Stimulated activated CD4-positive, alpha-beta T cell treated with anti-CD3 and anti-CD28 coated beads, Interleukin-4, amount 100 ng/mL, for 48 hours (primary cell): ENCODE measurements around the gene CYFIP2.
"Not testable (repeated sequence)": the region's sequence is repeated elsewhere in the genome, so short reads cannot be mapped to it uniquely, and the experiment has no call there.

Experiments used
- DNase-seq, 2 donors: peaks; one replicate each; pipeline ENCODE4 v3.0.0-alpha.2; 2020; ENCODE audit warnings: low read depth in 2 of 2

CYFIP2 gene

DNA sequence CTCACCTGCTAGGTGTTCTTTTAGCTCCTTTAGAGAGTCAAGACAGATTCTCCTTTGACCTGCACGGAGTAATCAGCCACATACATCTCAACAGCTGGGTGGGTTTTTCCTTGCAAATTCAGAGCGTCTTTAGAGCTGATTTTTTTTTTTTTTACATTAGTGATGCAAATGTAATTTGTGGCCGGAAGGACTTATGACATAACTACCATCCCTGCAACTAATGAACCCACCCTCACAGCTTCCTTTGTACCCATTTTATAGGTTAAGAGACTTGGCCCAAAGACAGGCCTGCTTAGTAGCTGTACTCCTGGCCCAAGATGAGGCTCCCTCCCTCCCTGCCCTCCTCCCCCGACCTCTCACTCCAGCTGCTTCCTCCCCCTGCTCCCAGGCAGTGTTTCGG is 124.2 kb downstream of the CYFIP2 start:
- no peak for DNase-seq

DNA sequence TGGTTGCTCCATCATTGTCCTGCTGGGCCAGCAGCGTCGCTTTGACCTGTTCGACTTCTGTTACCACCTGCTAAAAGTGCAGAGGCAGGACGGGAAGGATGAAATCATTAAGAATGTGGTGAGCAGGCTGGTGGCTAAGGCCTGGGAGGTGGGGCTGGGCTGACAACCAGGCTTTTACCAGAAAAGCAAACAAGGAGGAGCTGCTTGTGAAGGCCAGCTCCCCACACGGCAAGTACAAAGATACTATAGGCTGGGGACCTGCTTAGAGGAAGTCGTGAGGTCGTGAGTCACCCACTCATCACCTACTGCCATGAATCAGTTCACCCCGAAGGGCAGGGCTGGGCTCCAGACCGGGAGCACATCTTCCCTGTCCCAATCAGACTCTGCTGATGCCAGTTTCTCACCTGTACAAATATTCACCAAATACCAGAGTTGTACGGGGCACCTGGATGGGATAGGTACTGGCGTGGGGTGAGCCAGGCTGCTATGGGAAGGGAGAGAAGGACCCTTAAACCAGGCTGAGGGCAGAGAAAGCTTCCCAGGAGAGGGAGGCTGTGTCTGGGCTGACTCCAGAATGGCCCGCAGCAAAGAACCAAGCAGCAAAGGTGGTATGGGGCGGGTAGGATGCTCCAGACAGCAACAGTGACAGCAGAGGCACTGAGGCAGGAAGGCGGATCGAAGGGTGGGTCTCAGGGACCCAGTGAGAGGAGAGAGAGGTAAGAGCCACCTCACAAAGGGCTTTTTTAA is 124.8 kb downstream of the CYFIP2 start:
- peak; percentile 53 to 58 for DNase-seq

DNA sequence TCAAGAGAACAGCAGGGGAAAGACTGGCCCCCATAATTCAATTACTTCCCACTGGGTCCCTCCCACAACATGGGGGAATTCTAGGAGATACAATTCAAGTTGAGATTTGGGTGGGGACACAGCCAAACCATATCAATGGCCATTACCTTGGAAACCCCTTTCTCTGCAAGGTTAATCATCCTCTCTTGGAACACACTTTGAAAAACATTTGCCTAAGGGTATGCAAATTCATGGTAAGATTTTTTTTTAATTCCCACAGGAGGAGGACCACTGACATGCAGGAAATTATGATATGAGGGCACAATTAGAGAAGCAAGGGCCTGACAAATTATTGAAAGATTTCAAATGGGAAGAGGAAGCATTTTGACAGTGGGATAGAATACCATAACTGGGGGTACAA is 132.4 kb downstream of the CYFIP2 start:
- no peak for DNase-seq

DNA sequence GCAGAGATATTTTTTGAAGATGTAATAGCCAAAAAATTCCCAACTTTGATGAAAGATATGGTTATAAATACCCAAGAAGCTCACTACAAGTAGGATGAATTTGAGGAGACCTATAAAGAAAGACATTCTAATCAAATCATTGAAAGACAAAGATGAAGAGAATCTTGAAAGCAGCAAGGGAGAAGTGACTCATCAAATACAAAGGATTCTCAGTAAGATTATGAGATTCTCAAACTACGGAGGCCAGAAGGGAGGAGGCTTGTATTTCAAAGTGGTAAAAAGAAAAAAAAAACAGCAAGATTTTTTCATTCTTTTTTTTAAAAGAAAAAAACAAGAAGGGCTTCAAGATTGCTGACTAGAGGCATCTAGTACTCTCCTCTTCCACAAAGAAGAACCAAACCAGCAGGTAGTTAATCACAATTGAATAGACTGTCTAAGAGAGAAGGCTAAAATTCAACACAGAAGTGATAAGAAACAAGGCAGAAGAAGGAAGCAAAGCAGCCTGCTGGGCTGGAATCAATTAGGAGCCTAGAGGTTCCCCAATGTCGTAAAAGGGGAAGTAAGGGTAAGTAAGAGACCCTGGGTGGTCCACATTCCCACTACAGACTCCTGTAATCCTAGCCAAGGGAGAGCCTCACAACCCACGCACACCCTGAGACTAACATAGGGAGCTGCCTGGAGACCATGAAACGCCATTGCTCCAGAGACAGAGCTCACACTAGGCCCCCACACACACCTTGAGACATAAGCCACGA is 135.0 kb downstream of the CYFIP2 start:
- no peak for DNase-seq

DNA sequence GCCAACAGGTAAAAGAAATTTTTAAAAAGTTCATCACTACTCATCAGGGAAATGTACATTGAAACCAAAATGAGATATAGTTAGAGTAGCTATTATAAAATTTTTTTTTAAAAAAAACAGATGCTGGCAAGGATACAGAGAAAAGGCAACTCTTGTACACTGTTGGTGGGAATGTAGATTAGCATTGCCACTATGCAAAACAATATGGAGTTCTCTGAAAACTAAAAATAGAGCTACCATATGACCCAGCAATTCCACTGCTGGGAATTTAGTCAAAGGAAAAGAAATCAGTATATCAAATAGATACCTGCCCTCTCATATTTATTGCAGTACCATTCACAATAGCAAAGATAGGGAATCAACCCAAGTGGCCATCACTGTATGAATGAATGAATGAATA is 149.9 kb downstream of the CYFIP2 start:
- no peak for DNase-seq

DNA sequence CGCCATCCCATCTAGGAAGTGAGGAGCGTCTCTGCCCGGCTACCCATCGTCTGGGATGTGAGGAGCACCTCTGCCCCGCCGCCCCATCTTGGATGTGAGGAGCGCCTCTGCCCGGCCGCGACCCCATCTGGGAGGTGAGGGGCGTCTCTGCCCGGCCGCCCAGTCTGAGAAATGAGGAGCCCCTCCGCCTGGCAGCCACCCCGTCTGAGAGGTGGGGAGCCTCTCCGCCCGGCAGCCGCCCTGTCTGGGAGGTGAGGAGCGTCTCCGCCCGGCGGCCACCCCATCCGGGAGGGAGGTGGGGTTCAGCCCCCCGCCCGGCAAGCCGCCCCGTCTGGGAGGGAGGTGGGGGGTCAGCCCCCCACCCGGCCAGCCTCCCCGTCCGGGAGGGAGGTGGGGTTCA is 153.6 kb downstream of the CYFIP2 start:
- not testable (repeated sequence) for DNase-seq

DNA sequence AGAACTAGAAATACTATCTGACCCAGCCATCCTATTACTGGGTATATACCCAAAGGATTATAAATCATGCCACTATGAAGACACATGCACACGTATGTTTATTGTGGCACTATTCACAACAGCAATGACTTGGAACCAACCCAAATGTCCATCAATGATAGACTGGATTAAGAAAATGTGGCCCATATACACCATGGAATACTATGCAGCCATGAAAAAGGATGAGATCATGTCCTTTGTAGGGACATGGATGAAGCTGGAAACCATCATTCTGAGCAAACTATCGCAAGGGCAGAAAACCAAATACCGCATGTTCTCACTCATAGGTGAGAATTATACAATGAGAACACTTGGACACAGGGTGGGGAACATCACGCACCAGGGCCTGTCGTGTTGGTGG is 164.0 kb downstream of the CYFIP2 start:
- not testable (repeated sequence) for DNase-seq

DNA sequence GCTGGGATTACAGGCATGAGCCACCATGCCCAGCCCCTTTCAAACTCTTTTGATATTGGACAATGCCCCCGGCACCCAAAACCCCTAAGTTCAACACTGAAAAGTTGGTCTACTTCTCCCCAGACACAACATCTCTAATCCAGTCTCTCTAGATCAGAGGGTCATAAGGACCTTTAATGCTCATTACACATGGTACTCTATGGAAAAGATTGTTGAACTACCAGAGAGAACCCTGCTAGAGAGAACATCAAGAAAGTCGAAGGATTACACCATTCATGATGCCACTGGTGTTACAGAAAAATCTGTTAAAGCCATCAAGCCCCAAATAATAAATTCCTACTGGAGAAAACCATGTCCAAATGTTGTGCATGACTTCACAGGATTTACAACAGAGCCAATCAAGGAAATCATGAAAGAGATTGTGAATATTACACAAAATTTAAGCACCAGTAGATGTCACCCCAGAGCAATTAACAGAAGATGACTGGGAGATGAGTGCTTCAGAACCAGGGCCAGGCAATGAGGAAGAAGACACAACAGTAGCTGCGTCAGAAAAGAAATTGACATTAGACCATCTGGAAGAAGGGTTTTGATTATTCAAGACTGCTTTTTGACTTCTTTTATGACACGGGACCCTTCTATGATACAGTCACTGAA is 165.7 kb downstream of the CYFIP2 start:
- peak in 1 of 2 donors; percentile 12 for DNase-seq

DNA sequence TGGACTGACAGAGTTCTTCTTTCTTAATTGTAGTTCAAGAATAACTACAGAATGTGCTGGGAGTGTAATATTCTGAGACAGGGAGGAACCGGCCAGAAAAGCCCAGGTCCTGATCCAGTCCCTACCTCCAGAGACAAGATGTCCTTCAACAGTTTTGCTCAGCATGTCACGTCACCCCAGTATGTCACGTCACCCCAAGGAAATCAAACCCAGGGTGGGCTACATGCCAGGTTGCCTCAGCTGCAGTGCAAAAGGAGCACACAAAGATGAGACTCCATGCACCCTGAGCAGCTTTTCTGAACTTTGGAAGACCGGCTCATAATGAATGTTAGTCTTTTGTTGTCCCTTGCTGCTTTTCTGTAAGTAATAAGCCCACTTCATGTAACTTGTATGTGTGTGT is 168.2 kb downstream of the CYFIP2 start:
- DNase-seq, result no peak

DNA sequence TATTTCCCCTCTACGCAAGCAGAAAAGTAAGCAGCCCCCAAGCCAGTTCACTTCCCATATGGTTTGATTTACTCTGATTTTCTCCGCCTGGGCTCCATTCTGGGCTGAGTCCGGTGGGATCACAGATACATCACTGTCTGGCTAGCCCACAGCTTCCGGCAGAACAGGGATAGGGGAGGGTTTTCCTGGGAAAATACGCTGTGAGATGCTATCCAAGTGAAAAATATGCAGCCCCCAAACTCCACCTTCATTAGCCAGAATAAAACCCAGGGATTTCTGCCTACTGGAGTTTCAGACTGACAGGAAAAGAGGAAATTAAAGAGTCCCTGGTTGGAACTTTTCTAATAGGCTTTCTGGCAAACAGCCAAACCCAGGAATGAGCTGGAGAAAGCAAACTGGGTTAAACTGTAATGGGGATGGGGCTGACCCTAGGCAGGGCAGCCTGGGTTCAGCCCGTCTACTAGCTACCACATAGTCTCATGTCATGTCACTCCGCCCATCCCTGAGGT is 177.2 kb downstream of the CYFIP2 start:
- DNase-seq, result no peak

DNA sequence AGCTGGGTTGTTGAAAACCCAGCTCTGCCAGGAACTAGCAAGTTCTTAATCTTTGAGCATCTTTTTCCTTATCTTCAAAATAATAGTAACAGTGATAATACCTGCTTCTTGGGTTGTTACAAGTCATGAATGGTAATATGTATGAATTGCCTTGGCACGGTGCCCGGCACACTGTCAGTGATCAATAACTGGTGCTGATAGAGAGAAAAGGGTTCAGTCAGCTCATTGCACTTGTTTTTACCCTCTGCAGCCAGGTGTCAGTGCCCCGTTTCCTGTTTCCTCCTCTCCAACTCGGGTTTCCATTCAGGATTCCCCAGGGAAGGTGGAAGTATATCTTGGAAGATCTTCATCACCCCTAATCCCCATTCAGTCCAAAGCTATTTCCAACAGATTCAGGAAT is 178.3 kb downstream of the CYFIP2 start:
- DNase-seq, result no peak
